Activated CD4-positive, alpha-beta T cell treated with anti-CD3 and anti-CD28 coated beads, Interleukin-2, Interleukin-4, amounts not matched to agents 100 ng/mL and 50 ng/mL, durations not matched to agents 16 hours and 8 hours (primary cell): ENCODE measurements around the gene BCAS3.

Source experiments
- DNase-seq: peaks from one replicate; pipeline ENCODE4 v3.0.0-alpha.2; 2020; ENCODE audit warnings: low spot score

Gene BCAS3

DNA sequence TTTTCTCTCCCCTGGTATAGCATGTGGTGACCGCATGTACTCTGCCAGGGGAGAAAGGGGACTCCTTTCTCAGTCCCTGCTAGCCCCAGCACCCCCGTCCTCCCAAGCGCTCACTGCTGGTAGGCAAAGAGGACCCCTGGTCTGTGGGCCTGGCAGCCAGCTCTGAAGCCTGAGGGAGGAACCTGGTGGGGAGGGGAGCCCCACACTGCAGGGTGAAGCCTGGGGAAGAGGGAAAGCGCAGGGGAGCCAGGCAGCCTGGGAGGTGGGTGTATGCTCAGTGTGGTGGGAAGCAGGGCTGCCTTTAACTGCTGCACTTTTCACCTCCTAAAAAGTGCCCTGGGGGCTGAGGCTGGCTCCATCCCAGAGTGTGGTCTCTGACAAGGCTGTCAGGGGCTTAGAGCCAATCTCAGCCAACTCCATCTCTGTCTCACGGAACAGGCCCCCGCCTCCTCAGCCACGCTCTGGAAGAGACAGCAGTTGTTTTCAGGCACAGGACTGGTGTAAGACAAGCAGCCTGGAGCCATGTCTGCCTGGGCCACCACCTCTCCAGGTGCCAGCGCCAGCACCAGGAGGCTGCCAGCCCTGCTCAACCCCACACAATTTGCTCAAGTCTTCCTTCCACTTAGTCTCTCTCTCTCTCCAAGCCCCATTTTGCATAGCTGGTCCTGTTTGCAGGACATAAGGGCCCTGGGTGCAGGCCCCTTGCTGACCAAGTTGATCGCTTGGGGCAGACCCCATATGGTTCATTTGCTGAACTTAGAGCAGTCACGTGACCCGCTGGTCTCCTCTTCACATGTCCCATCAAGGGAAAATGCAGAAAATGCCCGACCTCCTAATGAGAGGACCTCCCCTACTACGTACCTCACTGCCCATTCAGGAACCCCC, 707.3 kb downstream of the BCAS3 start:
- DNase-seq = no peak

GRCh38 chr17:61385577-61386236, 708.1 kb downstream of the BCAS3 start:
- no peak for DNase-seq

- DNase-seq = no peak
Measured at GRCh38 chr17:61386251-61386650, 708.6 kb downstream of the BCAS3 start.

DNA sequence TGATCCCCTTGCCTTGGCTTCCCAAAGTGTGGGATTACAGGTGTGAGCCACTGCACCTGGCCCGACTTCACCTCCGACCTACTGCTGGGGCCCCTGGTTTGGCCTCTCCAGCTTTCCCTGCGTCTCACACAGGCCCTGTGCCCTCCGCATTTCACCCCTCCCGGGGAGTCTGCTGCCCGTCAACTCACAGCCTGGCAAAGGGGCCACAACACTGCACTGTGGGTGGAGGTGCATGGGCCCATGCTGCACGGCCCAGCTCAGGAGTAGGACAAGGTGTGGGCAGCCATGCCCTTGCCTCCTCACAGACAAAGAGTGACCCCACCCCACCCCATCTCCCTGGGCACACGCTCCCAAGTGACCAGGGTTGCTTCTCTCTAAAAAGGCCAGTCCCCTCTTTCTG, 709.4 kb downstream of the BCAS3 start:
- DNase-seq = no peak

DNA sequence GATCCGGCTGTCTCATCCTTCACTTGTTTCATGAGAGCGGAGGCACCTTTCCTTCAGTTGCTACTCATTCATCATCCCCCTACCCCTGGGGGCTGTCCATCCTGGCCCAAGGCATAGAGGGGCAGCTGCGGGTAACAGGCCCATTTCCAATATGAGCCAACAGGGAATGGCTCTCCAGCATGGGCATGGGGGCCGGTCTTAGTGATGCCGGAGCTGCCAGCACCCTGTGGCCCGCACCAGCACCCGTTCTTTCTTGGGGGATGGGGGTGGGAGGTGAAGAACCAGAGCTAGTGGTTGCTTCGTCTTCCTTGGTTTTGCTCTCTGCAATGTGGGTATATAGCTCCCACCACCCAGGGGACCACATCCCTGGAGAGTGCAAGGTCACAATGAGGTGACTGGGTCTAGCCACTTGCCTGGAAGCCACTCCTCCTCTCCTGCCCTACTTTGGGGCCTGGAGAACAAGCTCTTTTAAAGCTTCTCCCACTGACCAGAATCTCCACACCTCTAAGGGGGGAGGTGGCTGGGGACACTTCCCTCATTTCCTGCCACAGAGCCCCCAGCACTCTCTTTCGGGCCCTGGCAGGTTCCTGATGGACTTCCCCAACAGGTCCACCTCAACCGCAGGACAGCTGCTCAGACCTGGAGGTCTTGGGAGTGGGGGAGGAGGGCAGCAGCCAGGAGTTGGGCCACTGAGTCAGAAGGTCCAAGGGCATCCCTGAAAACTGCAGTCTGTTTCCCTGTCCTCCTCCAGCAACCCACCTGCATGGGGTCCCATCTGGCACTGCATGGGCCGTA, 710.1 kb downstream of the BCAS3 start:
- DNase-seq = no peak

- DNase-seq = no peak
Measured at GRCh38 chr17:61388561-61389356, 711.1 kb downstream of the BCAS3 start.

DNA sequence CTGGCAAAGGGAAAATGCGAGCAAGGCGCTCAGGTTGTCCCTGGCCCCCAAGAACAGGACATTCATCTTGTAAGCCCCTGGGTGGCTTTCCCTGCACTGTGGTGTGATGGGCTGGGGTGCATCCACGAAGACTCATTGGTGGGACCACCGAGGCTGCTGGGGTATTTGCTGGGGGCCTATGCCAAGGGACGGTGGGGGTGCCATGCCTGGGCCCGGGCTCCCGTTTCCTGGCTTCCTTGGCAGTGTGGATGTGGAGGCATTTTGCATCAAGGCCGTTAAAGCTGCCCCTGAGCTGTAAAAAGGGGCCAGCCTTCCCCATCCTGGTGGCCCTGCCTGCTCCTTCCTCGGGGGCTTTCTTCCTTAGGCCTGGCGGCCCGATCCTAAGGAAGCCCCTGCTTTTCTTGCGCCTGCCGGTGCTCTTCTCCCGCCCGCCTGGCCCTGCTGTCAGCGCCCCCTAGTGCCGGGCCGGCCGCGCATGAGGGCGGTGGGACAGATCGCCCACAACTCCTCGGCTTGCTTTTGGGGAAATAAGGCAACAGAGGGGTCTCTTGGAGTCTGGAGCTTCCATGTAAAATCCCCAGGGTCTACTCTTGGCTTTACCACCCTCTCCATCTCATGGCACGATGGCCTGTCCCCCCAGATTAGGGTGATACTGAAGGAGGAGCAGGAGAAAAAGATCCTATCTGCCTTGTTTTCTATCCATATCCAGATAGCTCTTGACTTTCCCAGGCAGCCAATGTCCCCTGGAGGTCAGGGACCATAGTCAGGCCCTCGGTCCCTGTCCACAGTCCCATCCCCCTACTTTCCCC, 712.2 kb downstream of the BCAS3 start:
- peak; percentile 33 for DNase-seq

DNA sequence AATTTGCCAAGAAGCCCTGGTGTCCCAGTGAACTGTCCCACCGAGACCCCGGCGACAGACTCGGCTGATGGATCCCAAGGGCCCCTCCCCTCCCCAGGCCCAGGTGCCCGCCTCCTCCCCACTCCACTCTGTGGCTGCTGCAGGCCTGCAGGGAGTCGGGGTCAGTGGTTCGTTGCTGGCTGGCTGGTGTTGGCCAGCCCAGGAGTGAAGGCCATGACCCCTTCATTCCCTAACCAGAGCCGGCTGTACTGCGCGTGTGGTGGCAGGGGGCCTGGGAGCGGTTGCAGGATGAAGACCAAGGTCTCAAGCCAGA, 712.8 kb downstream of the BCAS3 start:
- no peak for DNase-seq

DNA sequence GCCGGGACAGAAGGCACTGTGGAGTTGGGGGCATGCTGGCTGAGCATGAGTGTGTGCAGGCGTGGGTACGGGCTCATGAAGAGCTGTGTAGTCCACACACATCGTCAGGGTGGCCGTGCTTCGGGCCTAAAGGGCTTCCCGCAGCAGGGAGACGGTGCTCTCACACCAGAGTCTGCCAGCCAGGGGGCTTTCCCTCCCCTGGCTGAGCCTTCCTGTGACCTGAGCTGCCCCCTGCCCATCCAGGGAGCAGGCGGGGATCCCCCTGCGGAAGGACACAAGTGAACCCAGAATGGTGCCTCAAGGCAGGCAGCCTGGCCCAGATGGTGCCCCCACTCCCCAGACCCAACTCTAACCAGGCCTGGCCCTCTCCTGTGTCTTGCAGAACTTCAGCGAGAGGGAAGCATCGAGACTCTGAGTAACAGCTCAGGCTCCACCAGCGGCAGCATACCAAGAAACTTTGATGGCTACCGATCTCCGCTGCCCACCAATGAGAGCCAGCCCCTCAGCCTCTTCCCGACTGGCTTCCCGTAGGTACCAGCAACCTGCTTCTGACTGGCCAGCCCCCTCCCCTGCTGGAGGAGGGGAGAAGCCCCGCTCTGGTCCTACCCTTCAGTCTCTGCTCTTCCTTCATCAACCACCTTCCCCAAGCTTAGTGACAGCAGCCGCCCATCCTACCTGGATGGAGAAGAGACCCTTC, 714.1 kb downstream of the BCAS3 start:
- DNase-seq = no peak

DNA sequence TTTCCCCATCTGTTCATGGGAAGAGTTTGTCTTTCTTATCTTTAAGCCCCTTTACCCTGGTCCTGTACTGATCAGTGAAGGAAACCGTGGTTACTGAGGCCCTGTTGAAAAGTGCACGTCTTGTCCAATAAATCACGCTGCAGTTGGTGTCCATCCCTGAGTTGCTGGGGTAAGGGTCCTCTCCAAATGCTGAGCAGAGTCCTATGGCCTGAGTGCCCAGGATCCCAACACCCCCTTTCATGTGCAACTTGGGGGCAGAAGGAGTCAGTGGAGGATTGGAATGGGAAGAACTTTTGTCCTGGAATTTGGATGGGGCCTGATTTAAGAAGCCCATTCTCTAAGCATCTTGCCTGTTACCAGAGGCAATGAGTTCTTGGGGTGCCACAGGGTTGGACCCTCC, 715.0 kb downstream of the BCAS3 start:
- DNase-seq = no peak

GRCh38 chr17:61393550-61393903, 715.9 kb downstream of the BCAS3 start:
- peak; percentile 20 for DNase-seq

DNA sequence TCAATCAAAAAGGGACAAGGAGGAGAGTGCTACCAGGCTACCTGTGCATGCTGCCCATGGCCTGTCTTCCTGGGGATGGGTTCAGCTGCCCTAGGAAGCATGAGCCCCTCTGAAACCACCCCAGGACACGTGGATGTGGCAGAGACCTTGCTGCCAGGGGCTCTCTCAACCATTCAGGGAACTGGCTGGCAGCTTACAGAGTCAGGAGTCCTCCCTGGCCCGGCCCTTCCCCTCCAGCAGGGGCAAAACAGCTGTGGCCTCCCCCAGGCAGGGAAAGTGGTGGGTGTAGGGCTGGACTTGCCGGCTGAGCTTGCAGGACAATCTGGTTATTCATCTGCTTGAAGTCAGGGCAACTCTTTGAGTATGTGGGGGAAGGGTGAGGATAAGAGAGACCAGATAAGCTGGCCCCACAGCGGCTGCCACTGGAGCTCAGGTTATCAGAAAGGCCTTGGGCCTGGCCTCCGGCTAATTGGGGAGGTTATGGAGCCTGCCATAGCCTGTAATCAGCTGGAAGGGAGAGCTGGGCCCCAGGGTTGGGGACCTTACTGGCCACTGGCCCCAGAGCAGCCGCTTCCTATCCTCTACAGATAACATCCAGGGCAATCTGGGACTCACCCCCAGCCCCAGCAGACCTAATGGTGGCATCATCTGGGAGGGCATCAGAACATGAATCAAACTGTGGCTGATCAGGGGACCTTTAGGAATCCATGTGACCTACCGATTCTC, 716.4 kb downstream of the BCAS3 start:
- DNase-seq = no peak

DNA sequence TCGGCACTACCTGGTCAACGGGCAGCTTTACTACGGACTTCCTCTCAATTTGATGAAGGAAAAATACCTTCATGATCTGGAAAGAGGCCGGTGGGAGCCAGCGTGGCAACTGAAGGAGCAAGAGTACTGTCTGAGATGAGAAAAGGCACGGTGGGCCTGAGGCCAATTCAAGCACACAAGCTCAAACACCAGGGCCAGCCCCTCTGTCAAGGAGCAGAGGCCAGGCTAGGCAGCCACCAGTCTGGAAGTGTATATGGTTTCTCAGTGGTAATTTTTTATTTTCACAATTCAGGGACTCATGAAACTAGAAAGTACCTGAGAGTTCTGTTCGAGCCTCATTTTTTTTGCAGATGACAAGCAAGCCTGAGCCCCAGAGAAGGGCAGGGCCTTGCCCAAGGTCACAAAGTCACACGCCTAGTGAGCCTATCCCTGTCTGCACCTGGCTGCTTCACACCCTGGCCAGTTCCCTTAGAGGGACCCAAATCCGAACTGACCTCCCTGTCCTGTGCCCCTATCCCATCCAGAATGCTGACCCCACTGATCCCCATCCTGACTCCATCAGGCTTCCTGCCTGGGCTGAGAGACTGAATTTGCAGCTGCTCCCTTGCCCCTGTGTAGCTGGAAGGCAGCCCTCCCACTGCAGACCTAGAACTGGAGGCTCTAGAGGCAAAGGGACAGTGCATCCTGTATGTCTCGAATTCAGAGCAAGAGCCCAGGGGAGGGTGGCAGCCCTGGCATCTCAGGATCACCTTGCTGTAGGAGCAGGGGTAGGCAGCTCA, 717.2 kb downstream of the BCAS3 start:
- no peak for DNase-seq

GRCh38 chr17:61395409-61395982, 717.8 kb downstream of the BCAS3 start:
- no peak for DNase-seq

DNA sequence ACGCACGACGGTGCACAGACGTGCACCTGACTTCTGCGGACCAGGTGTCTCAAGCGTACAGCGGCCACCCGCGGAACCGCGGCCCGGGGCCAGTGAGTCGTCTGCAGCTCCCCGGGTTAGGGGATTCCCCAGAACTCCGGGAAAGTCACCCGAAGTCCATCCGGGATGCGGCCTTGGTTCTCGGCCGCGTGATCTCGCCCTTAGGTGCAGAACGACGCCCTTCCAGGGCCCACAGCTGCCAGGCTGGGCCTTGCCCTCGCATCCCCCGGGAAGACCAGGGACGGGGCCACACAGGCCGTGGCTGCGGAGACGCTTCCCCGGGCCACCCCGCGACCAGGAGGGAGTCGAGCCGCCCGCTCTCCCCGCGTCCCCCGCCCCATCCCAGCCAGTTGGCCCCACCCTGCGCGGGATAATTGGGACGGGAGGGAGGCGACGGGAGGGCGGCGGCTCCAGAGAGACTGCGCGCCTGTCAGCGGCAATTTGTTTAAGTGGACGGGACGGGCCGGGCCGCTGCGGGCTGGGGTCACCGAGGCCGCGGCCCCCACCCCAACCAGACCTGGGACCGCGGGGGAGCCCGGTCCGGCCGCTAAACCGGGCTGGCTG, 718.4 kb downstream of the BCAS3 start:
- DNase-seq = no peak

- no peak for DNase-seq
Measured at GRCh38 chr17:61396586-61397085, 719.0 kb downstream of the BCAS3 start.

DNA sequence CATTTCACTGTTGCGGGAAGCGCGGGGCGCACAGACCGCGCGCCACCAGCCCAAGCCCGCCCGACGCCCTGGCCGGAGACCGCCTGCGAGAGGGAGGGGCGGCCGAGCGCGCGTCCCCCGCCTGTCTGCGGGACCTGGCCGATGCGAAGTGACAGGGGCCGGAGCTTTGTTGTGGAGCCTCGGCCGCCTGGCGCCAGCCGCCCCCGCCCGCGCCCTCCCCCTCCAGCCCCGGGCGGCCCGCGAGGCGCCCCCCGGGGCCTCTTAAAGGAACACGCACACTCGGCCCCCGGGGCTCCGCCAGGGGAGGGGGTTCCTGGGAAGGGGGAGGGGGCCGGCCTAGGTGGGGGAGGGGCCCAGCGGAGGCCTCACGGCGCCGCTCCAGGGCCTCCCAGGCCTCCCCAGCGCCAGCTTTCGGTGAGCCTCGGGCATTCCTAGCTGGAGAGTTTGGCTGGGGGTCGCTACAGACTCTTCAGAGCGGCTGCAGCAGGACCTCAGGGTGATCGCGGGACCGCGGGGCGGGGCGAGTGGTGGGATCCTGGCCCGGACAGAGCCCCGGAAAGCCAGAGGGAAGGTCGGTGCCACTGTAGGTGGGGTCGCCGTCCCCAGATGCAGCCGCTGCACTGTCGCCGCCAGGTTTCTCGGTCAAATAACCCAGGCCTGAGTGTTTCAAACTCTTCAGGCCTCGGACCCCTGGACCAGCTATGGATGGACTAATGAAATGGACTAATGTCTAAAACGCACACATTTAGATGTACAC, 719.6 kb downstream of the BCAS3 start:
- no peak for DNase-seq
